Fibroblast of the aortic adventitia (primary cell): ENCODE measurements around the gene LUM. TPM values are rescaled to one million over a fixed set of nuclear protein-coding genes. Genes with fewer than 3 reads are reported as not detected.

Experiments
- DNase-seq: peaks from one replicate; pipeline ENCODE4 v3.0.0-alpha.2; 2010; ENCODE audit warnings: low read depth
- H3K4me3 ChIP-seq: 2 replicates; pipeline ENCODE4 v1.5.1; 2011; ENCODE audit warnings: low read depth, mild to moderate bottlenecking, control low read depth, low read length, moderate library complexity
- CTCF ChIP-seq: IDR thresholded peaks from 2 replicates; pipeline ENCODE4 v1.5.1; 2011; ENCODE audit warnings: mild to moderate bottlenecking, low read length, control low read depth, inconsistent platforms; ENCODE audit not compliant: insufficient read depth
- total RNA-seq: library from RNA; depleted of rRNA; stranded (reverse); fragments of >200 nt; gene quantifications from 2 replicates; pipeline ENCODE4 v1.2.3, GENCODE V29; 2012; ENCODE audit warnings: low replicate concordance

LUM gene
- total RNA-seq, 1 donor = 582 TPM

- no peak for TF ChIP-seq CTCF
- H3K4me3 ChIP-seq = no peak overlapping the region
- peak; percentile 88 for DNase-seq
Observed at GRCh38 chr12:91142221-91142631, 30.9 kb upstream of the LUM start.

- H3K4me3 ChIP-seq = no peak overlapping the region
- peak; percentile 97 for DNase-seq
- TF ChIP-seq CTCF = no peak
Observed at GRCh38 chr12:91140026-91140931, 29.0 kb upstream of the LUM start.

GRCh38 chr12:91139286-91139685, 28.0 kb upstream of the LUM start:
- no peak overlapping the region for H3K4me3 ChIP-seq
- no peak for TF ChIP-seq CTCF
- DNase-seq = peak; percentile 67

GRCh38 chr12:91138337-91138920, 27.1 kb upstream of the LUM start:
- H3K4me3 ChIP-seq = no peak overlapping the region
- DNase-seq = peak; percentile 73
- no peak for TF ChIP-seq CTCF

- TF ChIP-seq CTCF = no peak
Observed at GRCh38 chr12:91133871-91134270, 22.6 kb upstream of the LUM start.

GRCh38 chr12:91129662-91130362, 18.5 kb upstream of the LUM start:
- TF ChIP-seq CTCF = no peak
- DNase-seq = no peak
- no peak overlapping the region for H3K4me3 ChIP-seq

More at GRCh38 chr12:91133871-91134270, 22.6 kb upstream of the LUM start:
- DNase-seq = peak; percentile 74
- no peak overlapping the region for H3K4me3 ChIP-seq
